Uterus (tissue), 4 donors: ENCODE measurements around the gene IFI35. TPM values are rescaled to one million over a fixed set of nuclear protein-coding genes. Genes with fewer than 3 reads are reported as not detected.

Experiments
- DNase-seq, 2 donors: peaks; one replicate each; pipeline ENCODE4 v3.0.0-alpha.2; 2019 to 2020
- H3K27ac ChIP-seq, 2 donors: fragments of 200-600 bp; sonication (generic); 1 replicate in 1 of 2; 2 replicates in 1 of 2; pipeline ENCODE4 v1.5.1; 2016 to 2018
- H3K27me3 ChIP-seq, 2 donors: fragments of 200-600 bp; sonication (generic); one replicate each; pipeline ENCODE4 v1.5.1; 2018 to 2019; ENCODE audit warnings: control low read depth in 1 of 2
- H3K36me3 ChIP-seq, 2 donors: fragments of 200-600 bp; sonication (generic); one replicate each; pipeline ENCODE4 v1.5.1; 2019; ENCODE audit warnings: control low read depth in 1 of 2
- H3K4me1 ChIP-seq, 2 donors: fragments of 200-600 bp; sonication (generic); one replicate each; pipeline ENCODE4 v1.5.1; 2018 to 2019; ENCODE audit warnings: control low read depth in 1 of 2
- H3K4me3 ChIP-seq, 2 donors: fragments of 200-600 bp; sonication (generic); 1 replicate in 1 of 2; 2 replicates in 1 of 2; pipeline ENCODE4 v1.5.1; 2018 to 2019; ENCODE audit warnings: mild to moderate bottlenecking in 1 of 2
- H3K9me3 ChIP-seq, 2 donors: fragments of 200-600 bp; sonication (generic); one replicate each; pipeline ENCODE4 v1.5.1; 2019; ENCODE audit warnings: control low read depth in 1 of 2
- CTCF ChIP-seq, 4 experiments: fragments of 200-600 bp in 2 of 4; fragments of 450-650 bp in 2 of 4; sonication (generic) in 2 of 4; IDR thresholded peaks; one replicate each; pipeline ENCODE4 v1.5.1; 2016 to 2019; ENCODE audit warnings: antibody characterized with exemption in 4 of 4, mild to moderate bottlenecking in 2 of 4, moderate library complexity in 1 of 4
- POLR2A ChIP-seq, 2 donors: fragments of 450-650 bp; IDR thresholded peaks; one replicate each; pipeline ENCODE4 v1.6.1; 2016; ENCODE audit warnings: antibody characterized with exemption in 2 of 2, mild to moderate bottlenecking in 1 of 2, moderate library complexity in 1 of 2
- intact Hi-C: fragments of 100-400 bp; cut with DNase I; formaldehyde crosslinking; loops from one replicate; pipeline ENCODE4 v1.15.1; 2023; ENCODE audit warnings: low total_unique reads
- total RNA-seq, 4 donors: library from RNA; depleted of rRNA in 3 of 4; stranded (reverse); fragments of >200 nt in 3 of 4; gene quantifications; one replicate each; pipeline versions ENCODE4 v1.1.0 to v1.2.4, GENCODE V29; 2014 to 2023
- donor health status: DM: yes; HTN: yes; CAD: no.

Gene IFI35
- total RNA-seq, 4 donors from 2014 or later, result 5.9 to 31.4 (median 10.0) TPM

DNA sequence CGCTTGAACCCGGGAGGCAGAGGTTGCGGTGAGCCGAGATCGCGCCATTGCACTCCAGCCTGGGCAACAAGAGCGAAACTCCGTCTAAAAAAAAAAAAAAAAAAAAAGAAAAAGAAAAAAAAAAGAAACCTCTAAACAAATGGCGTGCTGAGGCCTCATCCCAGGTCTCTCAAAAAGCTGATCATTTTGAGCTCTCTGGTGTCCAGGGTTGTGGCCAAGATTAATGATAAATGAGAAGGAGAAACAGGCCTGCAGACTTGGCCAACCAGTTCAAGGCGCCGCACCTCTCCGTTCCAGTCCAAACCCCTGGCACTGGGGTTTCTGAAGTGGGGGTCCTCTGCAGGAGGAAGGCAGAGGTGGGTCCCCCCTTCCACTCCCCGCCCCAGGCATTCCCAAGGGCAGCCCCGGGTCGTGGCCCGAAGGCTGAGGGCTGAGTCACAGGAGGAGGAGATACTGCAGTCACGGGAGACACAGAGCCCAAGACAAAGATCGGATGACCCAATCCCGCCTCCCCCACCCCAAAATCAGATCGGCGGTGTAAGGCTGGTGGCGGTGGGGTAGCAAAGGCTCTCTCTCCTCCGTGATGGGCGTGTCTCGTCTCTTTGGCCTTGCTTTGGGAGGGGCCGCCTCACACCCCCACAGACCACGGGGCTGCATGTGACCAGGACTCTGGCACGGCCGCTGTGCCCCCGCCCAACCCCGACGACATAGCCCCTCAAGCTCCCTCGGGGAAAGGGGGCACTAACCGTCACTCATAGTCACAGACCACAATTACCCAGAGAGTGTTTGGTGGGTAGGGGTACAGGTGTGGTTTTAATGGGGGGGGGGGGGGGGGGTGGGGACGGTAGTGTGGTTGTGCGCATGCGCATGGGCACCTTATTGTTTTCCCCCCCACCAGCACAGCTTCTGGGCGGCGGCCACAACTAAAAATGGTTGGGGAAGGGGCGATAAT lies 14.5 kb downstream of the IFI35 start:
- DNase-seq, result peak; percentile 81 to 82
- H3K27ac ChIP-seq, result peak overlapping the region; percentile 89 to 91
- intact Hi-C loops, result no loop called here
- H3K4me3 ChIP-seq, result peak overlapping the region; percentile 79 to 96
- peaks cover 0 to 11% of the 10 kb centered on the region in 2 donors for H3K4me1 ChIP-seq
- TF ChIP-seq POLR2A (IDR thresholded peaks at IDR 0.05), result peak in 1 of 2 donors; percentile 61
- TF ChIP-seq CTCF (IDR thresholded peaks at IDR 0.05), result no peak
- no peaks in the 10 kb centered on the region for H3K27me3 ChIP-seq
- H3K9me3 ChIP-seq, result no peaks in the 10 kb centered on the region
- no peaks in the 10 kb centered on the region for H3K36me3 ChIP-seq

DNA sequence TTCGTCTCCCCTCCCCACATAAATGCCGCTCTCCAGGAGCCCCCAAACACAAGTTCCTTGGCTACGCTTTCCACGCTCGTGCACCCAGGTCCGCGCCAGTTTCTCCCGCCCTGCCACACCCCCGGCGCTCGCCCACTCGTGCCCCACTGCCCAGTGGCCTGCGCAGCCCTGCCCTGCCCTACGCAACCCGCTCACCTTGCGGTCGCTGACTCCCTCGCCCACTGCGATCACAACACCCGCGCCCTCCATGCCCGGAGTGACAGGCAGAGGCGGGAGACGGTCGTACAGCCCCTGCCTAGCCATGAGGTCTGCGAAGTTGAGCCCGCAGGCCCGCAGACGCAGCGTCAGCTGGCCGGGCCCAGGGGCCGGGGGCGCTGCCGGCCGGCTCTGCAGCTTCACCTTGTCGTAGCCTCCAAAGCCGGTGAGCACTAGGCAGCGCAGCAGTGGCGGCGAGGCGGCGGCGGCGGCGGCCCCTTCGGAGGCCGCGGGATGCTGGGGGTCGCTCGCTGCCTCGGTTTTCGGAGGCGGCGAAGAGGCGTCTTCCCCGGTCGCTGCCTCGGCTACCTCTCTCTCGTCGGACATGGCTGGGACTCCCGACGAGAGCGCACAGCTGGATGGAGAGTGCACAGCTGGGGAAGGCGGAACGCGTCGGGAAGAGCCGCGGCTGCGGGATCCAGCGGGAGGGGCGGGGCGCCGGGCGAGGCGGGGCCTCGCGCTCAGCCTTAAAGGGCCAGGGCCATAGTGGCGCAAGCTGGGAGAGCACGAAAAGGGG lies 15.3 kb downstream of the IFI35 start, which contains the start of gene VAT1:
VAT1 (minus strand) TSS at position 645 of the 772 bp plus-strand sequence; CDS start at position 582, 63 bp downstream.
- Histone ChIP-seq H3K4me1 (peaks cover 0 to 11% of the 10 kb centered on the region in 2 donors), H3K36me3 (no peaks in the 10 kb centered on the region), H3K27ac (peak within 1 kb of the TSS; percentile 89 to 91), H3K9me3 (no peaks in the 10 kb centered on the region), H3K4me3 (peak within 1 kb of the TSS; percentile 79 to 96), H3K27me3 (no peaks in the 10 kb centered on the region)
- peak; percentile 66 to 79 for TF ChIP-seq POLR2A (IDR thresholded peaks at IDR 0.05)
- TF ChIP-seq CTCF (IDR thresholded peaks at IDR 0.05), result peak in 1 of 4 experiments; percentile 7
- intact Hi-C loops, result no loop called here
- peak; percentile 78 to 85 for DNase-seq

- TF ChIP-seq CTCF (IDR thresholded peaks at IDR 0.05) (peak; percentile 66 to 87 (median 84)), POLR2A (IDR thresholded peaks at IDR 0.05) (peak; percentile 67 to 82)
- Histone ChIP-seq H3K36me3 (no peaks in the 10 kb centered on the region), H3K4me3 (peak within 1 kb of the TSS; percentile 46 to 47), H3K27me3 (no peaks in the 10 kb centered on the region), H3K4me1 (peaks cover 0 to 7% of the 10 kb centered on the region in 2 donors), H3K27ac (peak within 1 kb of the TSS; percentile 83 to 95), H3K9me3 (no peaks in the 10 kb centered on the region)
- DNase-seq, result peak; percentile 94
- intact Hi-C loops, result no loop called here
These were observed 18.1 kb downstream of the IFI35 start, which contains the start of gene RND2 for GRCh38 chr17:43024407-43025289. Gene RND2, plus strand, starts transcription at chr17:43025231. Its CDS starts 117 bp downstream, at chr17:43025348.

- Histone ChIP-seq H3K36me3 (no peaks in the 10 kb centered on the region), H3K4me3 (peak overlapping the region; percentile 46 to 47), H3K27ac (peak overlapping the region; percentile 83 to 95), H3K27me3 (no peaks in the 10 kb centered on the region), H3K9me3 (no peaks in the 10 kb centered on the region), H3K4me1 (peaks cover 0 to 1% of the 10 kb centered on the region in 2 donors)
- DNase-seq, result peak in 1 of 2 donors; percentile 49
- intact Hi-C loops, result no loop called here
- TF ChIP-seq POLR2A (IDR thresholded peaks at IDR 0.05), result no peak
- TF ChIP-seq CTCF (IDR thresholded peaks at IDR 0.05), result no peak
These were observed 18.7 kb downstream of the IFI35 start for GRCh38 chr17:43025290-43025657.
